ENCODE data around the gene OR2M2. TPM values are rescaled to one million over a fixed set of nuclear protein-coding genes. Genes with fewer than 3 reads are reported as not detected.

The OR2M2 gene
- total and polyA plus RNA-seq, 2 donors (not counting 3 experiments of a cell fraction or from before 2014, with no cell fraction given) = not detected

GRCh38 chr1:248158758-248159157, 15.9 kb upstream of the OR2M2 start:
- dilution Hi-C loops (cut with MboI; ENCODE audit: extremely low pct_ligation_motif_present, low sequenced_read_pairs) = no loop called here

More at GRCh38 chr1:248158758-248159157, 15.9 kb upstream of the OR2M2 start:
- POLR2A ChIA-PET = no interaction called here
- H2AFZ ChIP-seq (ENCODE audit: low read depth, low read length) = no peak overlapping the region
- CTCF ChIA-PET = no interaction called here
- no peak overlapping the region for H3K9ac ChIP-seq (replicated peaks; ENCODE audit: extremely low read depth, insufficient read depth, low read length)
- no TSS peak for BruUV-seq (replicated peaks)
- H3K27me3 ChIP-seq (ENCODE audit: control insufficient read depth in 2 of 2, insufficient read depth in 2 of 2, low read length in 2 of 2) = no peaks in the 10 kb centered on the region
- H4K20me1 ChIP-seq (replicated peaks; ENCODE audit: control insufficient read depth, extremely low read depth, insufficient read depth, low read length) = no peaks in the 10 kb centered on the region
- no peaks in the 10 kb centered on the region for H3K9me1 ChIP-seq (replicated peaks; ENCODE audit: control insufficient read depth, extremely low read depth, insufficient read depth, low read length)
- no peak for FAIRE-seq
- no peak overlapping the region for H3K27ac ChIP-seq (ENCODE audit: insufficient read depth, low read depth, low read length)
- H3K4me1 ChIP-seq (ENCODE audit: control insufficient read depth, extremely low read depth, insufficient read depth, low read length) = no peaks in the 10 kb centered on the region
- peaks cover 4% of the 10 kb centered on the region for H3K9me3 ChIP-seq (replicated peaks; ENCODE audit: control insufficient read depth, insufficient read depth, low read length)
- TF ChIP-seq CTCF (IDR thresholded peaks at IDR 0.05; ENCODE audit: extremely low read depth in 1 of 2, insufficient read depth in 1 of 2, low read depth in 1 of 2, low read length in 2 of 2) = no peak
- TF ChIP-seq FOS (IDR thresholded peaks at IDR 0.05; ENCODE audit: borderline replicate concordance, insufficient read depth, low read length) = no peak
- no peak for TF ChIP-seq POLR2A (IDR thresholded peaks at IDR 0.05; ENCODE audit: low read depth, low read length)
- no peak for TF ChIP-seq JUN (IDR thresholded peaks at IDR 0.05; ENCODE audit: borderline replicate concordance, insufficient read depth, insufficient read length, low read depth)
- TF ChIP-seq POLR2AphosphoS5 (IDR thresholded peaks at IDR 0.05; ENCODE audit: insufficient read depth, low read depth, low read length) = no peak
- no peak for TF ChIP-seq GATA2 (IDR thresholded peaks at IDR 0.05; ENCODE audit: insufficient read depth, insufficient read length, low read depth, low read length)
- TF ChIP-seq EZH2 (IDR thresholded peaks at IDR 0.05; ENCODE audit: borderline replicate concordance, low read depth, low read length, severe bottlenecking) = no peak
- no peak for TF ChIP-seq MAX (IDR thresholded peaks at IDR 0.05; ENCODE audit: insufficient read depth, insufficient read length)
- TF ChIP-seq MYC (IDR thresholded peaks at IDR 0.05; ENCODE audit: low read depth, low read length) = no peak
- H3K79me2 ChIP-seq (ENCODE audit: control insufficient read depth, insufficient read depth, low read length) = no peaks in the 10 kb centered on the region
- no peak overlapping the region for H3K4me3 ChIP-seq (replicated peaks in 1 of 3; ENCODE audit: insufficient read depth in 1 of 3, low read depth in 1 of 3, low read length in 3 of 3)
- intact Hi-C loops (cut with micrococcal nuclease) = no loop called here
- no peaks in the 10 kb centered on the region for H3K36me3 ChIP-seq (ENCODE audit: control insufficient read depth in 2 of 2, extremely low read depth in 1 of 2, insufficient read depth in 2 of 2, low read length in 2 of 2)
- H3K4me2 ChIP-seq (ENCODE audit: insufficient read depth, low read length) = no peak overlapping the region
- no peak for DNase-seq (ENCODE audit: low read depth, low spot score)
